Subcutaneous adipose tissue (tissue), 4 donors: ENCODE data around the gene SERPING1. TPM values are rescaled to one million over a fixed set of nuclear protein-coding genes. Genes with fewer than 3 reads are reported as not detected.

Experiments used
- total RNA-seq, 4 donors: library from RNA; depleted of rRNA; stranded (reverse); fragments of >200 nt; gene quantifications; one replicate each; pipeline ENCODE4 v1.1.0, GENCODE V29; 2016
- TF ChIP-seq, protein P1 (sequence below): fragments of 450-650 bp; IDR thresholded peaks from one replicate; pipeline ENCODE4 v1.5.1; 2016; ENCODE audit warnings: low read depth, mild to moderate bottlenecking, control low read depth, antibody characterized with exemption, moderate library complexity

SERPING1 gene
- total RNA-seq, 4 donors from 2014 or later, result 318 to 653 (median 616) TPM

DNA sequence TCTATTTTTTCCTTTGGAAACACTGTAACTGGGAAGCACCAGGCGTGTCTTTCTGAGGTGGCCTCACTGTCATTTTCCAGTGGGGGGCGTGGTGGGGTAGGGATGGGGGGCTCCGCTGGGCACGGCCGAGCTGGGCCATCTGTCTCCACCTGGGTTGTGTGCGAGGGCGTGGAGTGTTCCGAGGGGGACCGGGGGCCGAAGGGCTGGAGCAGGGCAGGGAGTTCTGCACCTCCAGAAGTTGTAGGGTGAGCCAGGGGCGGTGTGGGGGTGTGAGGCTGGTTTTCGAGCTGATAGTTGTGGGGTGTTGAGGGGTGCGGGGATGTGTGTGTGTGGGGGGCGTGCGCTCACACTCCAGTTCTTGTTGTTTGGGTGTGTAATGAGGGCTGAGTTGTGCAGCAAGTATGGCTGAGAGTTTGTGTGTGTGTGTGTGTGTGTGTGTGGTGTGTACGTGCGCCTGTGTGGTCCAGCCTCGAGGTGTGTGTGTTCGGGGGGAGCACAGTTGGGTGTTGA is 41.4 kb downstream of the SERPING1 start:
- TF ChIP-seq, protein P1, sequence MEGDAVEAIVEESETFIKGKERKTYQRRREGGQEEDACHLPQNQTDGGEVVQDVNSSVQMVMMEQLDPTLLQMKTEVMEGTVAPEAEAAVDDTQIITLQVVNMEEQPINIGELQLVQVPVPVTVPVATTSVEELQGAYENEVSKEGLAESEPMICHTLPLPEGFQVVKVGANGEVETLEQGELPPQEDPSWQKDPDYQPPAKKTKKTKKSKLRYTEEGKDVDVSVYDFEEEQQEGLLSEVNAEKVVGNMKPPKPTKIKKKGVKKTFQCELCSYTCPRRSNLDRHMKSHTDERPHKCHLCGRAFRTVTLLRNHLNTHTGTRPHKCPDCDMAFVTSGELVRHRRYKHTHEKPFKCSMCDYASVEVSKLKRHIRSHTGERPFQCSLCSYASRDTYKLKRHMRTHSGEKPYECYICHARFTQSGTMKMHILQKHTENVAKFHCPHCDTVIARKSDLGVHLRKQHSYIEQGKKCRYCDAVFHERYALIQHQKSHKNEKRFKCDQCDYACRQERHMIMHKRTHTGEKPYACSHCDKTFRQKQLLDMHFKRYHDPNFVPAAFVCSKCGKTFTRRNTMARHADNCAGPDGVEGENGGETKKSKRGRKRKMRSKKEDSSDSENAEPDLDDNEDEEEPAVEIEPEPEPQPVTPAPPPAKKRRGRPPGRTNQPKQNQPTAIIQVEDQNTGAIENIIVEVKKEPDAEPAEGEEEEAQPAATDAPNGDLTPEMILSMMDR, result no peak

DNA sequence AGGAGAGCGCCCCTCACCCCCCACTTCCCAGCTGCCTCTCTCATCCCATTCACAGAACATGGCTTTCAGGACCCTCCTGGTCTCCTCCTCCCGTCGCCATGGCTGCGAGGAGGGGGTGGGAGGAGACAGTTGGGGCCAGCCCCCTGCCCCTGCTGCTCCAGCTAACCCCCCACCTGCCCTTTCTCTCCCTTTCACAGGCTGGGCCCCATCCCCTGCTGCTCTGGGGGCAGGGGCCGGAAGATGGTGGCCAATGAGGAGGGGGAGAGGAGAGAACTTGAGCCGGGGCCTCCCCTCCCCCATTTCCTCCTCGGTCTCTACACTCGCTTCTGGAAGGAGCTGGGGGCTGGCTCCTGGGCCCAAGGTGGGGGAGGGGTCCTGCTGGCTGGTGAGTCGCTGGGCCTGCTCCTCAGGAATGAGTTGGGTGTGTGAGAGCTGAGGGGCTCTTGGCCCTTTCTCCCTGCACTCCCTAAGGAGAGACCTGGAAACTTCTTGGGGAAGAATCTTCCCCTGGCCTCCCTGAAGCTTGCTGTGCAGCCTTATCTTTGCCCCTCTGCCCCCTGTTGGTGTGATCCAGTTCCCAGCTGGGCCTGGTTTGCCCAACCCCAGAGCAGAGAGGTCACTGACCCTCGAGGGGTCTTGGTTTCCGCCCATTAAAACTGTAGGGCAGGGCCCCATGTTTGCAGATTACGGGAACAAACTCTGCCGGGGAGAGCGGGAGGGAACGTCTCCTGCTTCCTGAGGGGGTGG is 42.0 kb downstream of the SERPING1 start:
- TF ChIP-seq, protein P1, result no peak

DNA sequence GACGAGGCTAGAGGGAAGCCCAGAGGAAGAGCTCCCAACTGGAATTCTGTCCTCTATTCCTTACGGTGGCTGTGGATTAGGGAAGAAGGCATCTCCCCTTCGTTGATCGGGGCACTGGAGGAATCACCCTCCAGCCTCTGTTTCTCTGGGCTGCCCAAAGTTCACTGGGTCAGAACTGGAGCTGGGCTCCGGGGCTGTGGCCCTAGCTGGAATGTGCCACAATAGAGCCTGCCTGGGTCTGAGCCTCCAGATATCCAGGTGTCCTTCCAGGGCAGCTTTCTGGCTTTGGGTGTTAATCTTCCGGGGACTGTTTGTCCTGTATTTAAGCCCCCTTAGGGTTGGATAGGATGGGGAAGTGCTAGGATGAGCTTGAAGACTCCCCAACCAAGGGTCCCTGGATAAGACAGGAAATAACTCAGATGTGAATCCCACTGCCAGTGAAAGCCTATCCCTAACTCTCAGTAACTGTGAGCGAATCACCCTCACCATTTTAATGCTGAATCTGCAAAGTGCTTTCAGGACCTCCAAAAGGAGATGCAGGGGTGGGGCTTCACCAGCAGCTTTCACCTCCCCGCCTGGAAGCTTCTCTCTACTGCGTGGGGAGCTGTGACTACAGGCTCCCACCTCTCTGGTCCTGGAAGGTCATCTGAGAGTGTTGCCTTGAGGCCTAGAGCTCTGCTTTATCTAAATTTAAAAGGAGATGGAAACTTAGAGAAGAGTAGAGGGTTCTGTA is 42.7 kb downstream of the SERPING1 start:
- TF ChIP-seq, protein P1, result no peak

DNA sequence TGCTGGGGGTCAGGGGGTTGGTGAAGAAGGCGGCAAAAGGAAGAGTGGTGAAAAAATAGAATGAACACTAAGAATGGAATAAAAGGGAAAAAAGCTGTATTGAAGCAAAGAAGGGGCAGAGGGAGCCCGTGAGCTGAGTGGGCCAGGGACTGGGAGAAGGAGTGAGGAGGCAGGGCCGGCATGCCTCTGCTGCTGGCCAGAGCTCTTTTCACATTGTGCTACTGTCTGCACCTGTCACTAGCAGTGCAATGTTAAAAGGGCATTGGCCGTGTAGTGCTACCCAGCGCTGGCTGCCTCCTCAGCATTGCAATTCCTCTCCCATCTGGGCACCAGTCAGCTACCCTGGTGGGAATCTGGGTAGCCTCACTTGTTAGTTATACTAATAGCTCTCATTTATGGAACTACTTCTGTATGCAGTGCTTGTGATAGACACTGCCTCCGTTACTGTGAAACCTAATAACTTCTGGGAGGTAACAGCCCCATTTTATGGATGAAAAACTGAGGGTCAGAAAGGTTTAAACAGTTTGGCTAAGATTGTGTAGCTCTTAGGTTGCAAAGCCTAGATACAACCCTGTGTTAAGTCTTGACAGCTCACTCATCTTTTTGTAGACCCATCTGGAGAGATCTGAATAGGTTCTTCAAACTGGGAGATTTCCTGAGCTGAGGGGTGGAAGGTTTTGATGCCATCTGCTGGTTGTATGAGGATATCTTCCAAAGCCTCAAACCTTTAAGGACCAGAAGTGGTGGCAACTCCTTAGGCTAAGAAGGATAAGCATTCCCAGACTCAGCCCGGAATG is 43.7 kb downstream of the SERPING1 start:
- TF ChIP-seq, protein P1, result no peak

DNA sequence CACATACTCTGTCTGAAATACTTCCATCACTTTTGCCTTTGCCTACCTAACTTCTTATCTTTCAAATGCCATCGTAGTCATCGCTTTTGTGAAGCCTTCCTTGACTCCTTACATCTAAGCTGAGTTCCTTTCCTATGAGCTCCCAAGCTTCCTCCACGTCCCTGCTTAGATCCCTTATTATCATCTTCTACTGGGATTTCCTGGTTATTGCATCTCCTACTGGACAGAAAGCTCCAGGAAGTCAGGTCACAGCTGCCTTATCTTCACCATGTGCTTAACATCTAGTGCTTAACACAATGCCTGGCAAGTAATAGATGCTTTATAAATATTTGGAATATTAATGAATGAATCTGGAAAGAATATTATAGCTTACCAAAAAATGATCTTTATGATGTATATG is 46.3 kb downstream of the SERPING1 start:
- TF ChIP-seq, protein P1, result no peak

DNA sequence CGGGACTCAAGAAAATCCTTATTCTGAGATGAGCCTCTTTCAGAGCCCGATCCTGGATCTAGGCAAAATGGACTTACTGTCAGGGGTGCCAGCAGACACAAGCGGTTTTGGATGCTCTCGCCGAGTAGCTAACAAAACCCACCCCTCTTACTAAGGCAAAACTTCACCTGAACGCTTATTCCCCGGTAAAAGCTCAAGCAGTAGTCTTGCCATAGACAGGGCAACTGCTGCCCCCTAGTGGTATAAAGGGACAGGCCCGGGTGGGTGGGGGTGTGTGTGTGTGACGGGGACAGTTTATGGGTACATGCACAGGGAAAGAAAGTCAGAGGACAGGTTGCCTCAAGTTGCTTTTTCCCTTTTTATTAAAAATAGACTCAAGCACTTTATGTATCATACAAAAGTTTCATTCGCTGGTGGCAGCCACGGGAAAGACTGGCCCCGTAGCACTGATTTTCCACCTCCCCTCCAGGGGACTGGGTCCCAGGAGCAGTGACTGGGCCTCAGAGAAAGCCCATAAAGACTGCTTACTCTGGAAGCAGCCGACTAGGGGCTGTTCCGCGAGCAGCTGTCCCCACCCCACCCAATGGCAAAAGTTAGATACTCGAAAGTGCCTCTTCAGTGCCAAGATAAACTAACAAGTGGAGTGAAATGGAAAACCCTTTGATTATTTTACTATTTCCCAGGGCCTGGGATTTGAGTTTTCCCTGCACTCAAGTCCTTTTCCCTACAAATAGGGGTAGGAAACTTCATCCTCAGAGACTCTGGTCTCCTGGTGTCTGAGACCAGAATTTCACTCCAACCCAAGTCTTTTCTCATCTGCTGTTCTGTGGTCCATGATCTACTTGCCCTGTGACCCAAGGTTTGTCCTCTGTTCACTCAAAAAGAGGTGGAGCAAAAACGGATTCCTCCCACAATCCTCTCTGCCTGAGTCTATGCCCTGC is 47.5 kb downstream of the SERPING1 start:
- TF ChIP-seq, protein P1, result no peak
